CD4-positive, alpha-beta memory T cell (primary cell): ENCODE measurements around the gene CSNK2A1. TPM values are rescaled to one million over a fixed set of nuclear protein-coding genes. Genes with fewer than 3 reads are reported as not detected.
"Not testable (repeated sequence)": the region's sequence is repeated elsewhere in the genome, so short reads cannot be mapped to it uniquely, and the experiment has no call there.

Experiments
- CTCF ChIA-PET: fragments of 350-600 bp; sonication (Branson Sonifier 250); formaldehyde crosslinking; loops from one replicate; lab custom pipeline; 2021; ENCODE audit warnings: inconsistent platforms; ENCODE audit not compliant: partially characterized antibody; lab: Charles Lee
- POLR2A ChIA-PET: fragments of 350-600 bp; sonication (Branson Sonifier 250); formaldehyde crosslinking; loops from one replicate; lab custom pipeline; 2021; ENCODE audit not compliant: partially characterized antibody; lab: Charles Lee
- DNase-seq, 5 donors: peaks; one replicate each; pipeline versions ENCODE4 v3.0.0 to v3.0.0-alpha.2; 2020 to 2022; ENCODE audit warnings: mixed read lengths in 1 of 5
- H3K27ac ChIP-seq: one replicate; pipeline ENCODE4 v1.7.0; 2013; ENCODE audit warnings: low read depth, low read length
- H3K27me3 ChIP-seq: 2 replicates; pipeline ENCODE4 v1.7.0; 2013; ENCODE audit warnings: mild to moderate bottlenecking, low read length, moderate library complexity; ENCODE audit not compliant: insufficient read depth
- H3K36me3 ChIP-seq: 2 replicates; pipeline ENCODE4 v1.7.0; 2013; ENCODE audit warnings: mild to moderate bottlenecking, low read length, moderate library complexity; ENCODE audit not compliant: insufficient read depth
- H3K4me1 ChIP-seq: 2 replicates; pipeline ENCODE4 v1.7.0; 2013; ENCODE audit warnings: mild to moderate bottlenecking, low read length, moderate library complexity; ENCODE audit not compliant: insufficient read depth
- H3K4me3 ChIP-seq, 2 donors: one replicate each; pipeline ENCODE4 v1.7.0; 2013; ENCODE audit warnings: low read length in 2 of 2, mild to moderate bottlenecking in 1 of 2
- H3K9me3 ChIP-seq, 2 donors: one replicate each; pipeline ENCODE4 v1.7.0; 2013; ENCODE audit warnings: low read length in 2 of 2, control low read depth in 1 of 2; ENCODE audit not compliant: control insufficient read depth in 1 of 2
- H3K27ac Mint-ChIP-seq, 7 donors: one replicate each; pipeline ENCODE4 v1.8.0; 2020 to 2021; ENCODE audit warnings: mixed read lengths in 7 of 7, mild to moderate bottlenecking in 6 of 7, inconsistent platforms in 3 of 7, moderate library complexity in 3 of 7
- H3K27me3 Mint-ChIP-seq, 2 donors: one replicate each; pipeline ENCODE4 v1.8.0; 2020 to 2021; ENCODE audit warnings: mixed read lengths in 2 of 2
- H3K36me3 Mint-ChIP-seq, 2 donors: one replicate each; pipeline ENCODE4 v1.8.0; 2020 to 2021; ENCODE audit warnings: mixed read lengths in 2 of 2, inconsistent platforms in 1 of 2, mild to moderate bottlenecking in 1 of 2
- H3K4me1 Mint-ChIP-seq, 4 donors: one replicate each; pipeline ENCODE4 v1.8.0; 2020 to 2021; ENCODE audit warnings: mixed read lengths in 4 of 4, mild to moderate bottlenecking in 1 of 4
- H3K4me3 Mint-ChIP-seq, 8 donors: one replicate each; pipeline ENCODE4 v1.8.0; 2020 to 2021; ENCODE audit warnings: mixed read lengths in 8 of 8, mild to moderate bottlenecking in 7 of 8, moderate library complexity in 6 of 8, inconsistent platforms in 3 of 8
- H3K9me3 Mint-ChIP-seq, 8 donors: one replicate each; pipeline ENCODE4 v1.8.0; 2020 to 2021; ENCODE audit warnings: mixed read lengths in 8 of 8, mild to moderate bottlenecking in 5 of 8, inconsistent platforms in 3 of 8, moderate library complexity in 1 of 8
- intact Hi-C: fragments of 100-400 bp; cut with micrococcal nuclease; formaldehyde crosslinking; loops from one replicate; pipeline ENCODE4 v1.15.1; 2023
- polyA plus RNA-seq, 2 donors: library from polyadenylated mRNA; unstranded; fragments of 300-500 nt; fragmentation: Illumina TruSeq; gene quantifications; one replicate each; pipeline ENCODE4 v1.2.3, GENCODE V29; 2021
- total RNA-seq, 2 experiments: library from RNA; stranded (reverse); gene quantifications; one replicate each; pipeline ENCODE4 v1.2.3, GENCODE V29; 2021

The CSNK2A1 gene
- total and polyA plus RNA-seq, 4 experiments from 2014 or later, result 45.2 to 87.8 (median 64.9) TPM

GRCh38 chr20:479487-479886 is 64.1 kb downstream of the CSNK2A1 start:
- ChIA-PET POLR2A (interaction anchor here (1.7 to 1.9 kb wide), 2 partner anchors 72 to 125 kb away, joined by 5 to 7 read pairs; no protein-coding TSS in a partner anchor), CTCF (interaction anchor here (0.8 to 9.9 kb wide), 13 partner anchors 12 to 156 kb away, joined by 3 to 132 read pairs (median 3); no protein-coding TSS in a partner anchor)

GRCh38 chr20:478949-479429 is 64.6 kb downstream of the CSNK2A1 start:
- H3K4me3 Mint-ChIP-seq, result no peak overlapping the region
- no peaks in the 10 kb centered on the region for H3K27me3 Mint-ChIP-seq
- no peaks in the 10 kb centered on the region for H3K9me3 Mint-ChIP-seq
- CTCF ChIA-PET, result interaction anchor here (0.8 to 9.9 kb wide), 19 partner anchors 9 to 155 kb away, joined by 3 to 132 read pairs (median 3); no protein-coding TSS in a partner anchor
- Histone ChIP-seq H3K36me3 (peaks cover 16% of the 10 kb centered on the region), H3K4me1 (peaks cover 21% of the 10 kb centered on the region), H3K27me3 (no peaks in the 10 kb centered on the region), H3K9me3 (no peaks in the 10 kb centered on the region), H3K4me3 (no peak overlapping the region), H3K27ac (no peak overlapping the region)
- POLR2A ChIA-PET, result interaction anchor here (1.4 to 1.9 kb wide), 3 partner anchors 17 to 124 kb away, joined by 5 to 7 read pairs (median 5); partner anchors contain the start of gene TBC1D20
- intact Hi-C loops, result loop anchor here (1.0 to 2.0 kb wide), 5 partner anchors 17 to 125 kb away; partner anchors contain the start of gene TBC1D20
- DNase-seq, result peak; percentile 43 to 72 (median 67)
- H3K36me3 Mint-ChIP-seq, result peaks cover 26 to 36% of the 10 kb centered on the region in 2 donors
- peak overlapping the region in 4 of 7 donors; percentile 18 to 48 (median 28) for H3K27ac Mint-ChIP-seq
- peaks cover 16 to 28% (median 20%) of the 10 kb centered on the region in 4 donors for H3K4me1 Mint-ChIP-seq

More at GRCh38 chr20:479487-479886, 64.1 kb downstream of the CSNK2A1 start:
- Histone ChIP-seq H3K4me3 (no peak overlapping the region), H3K27ac (no peak overlapping the region), H3K27me3 (no peaks in the 10 kb centered on the region), H3K4me1 (peaks cover 21% of the 10 kb centered on the region), H3K36me3 (peaks cover 16% of the 10 kb centered on the region), H3K9me3 (no peaks in the 10 kb centered on the region)
- no peak for DNase-seq
- peaks cover 29 to 41% of the 10 kb centered on the region in 2 donors for H3K36me3 Mint-ChIP-seq
- no peaks in the 10 kb centered on the region for H3K27me3 Mint-ChIP-seq
- no peak overlapping the region for H3K4me3 Mint-ChIP-seq
- H3K9me3 Mint-ChIP-seq, result no peaks in the 10 kb centered on the region
- intact Hi-C loops, result loop anchor here (1.0 to 2.0 kb wide), 5 partner anchors 17 to 125 kb away; partner anchors contain the start of gene TBC1D20
- H3K27ac Mint-ChIP-seq, result peak overlapping the region in 2 of 7 donors; percentile 25 to 48
- peaks cover 16 to 28% (median 20%) of the 10 kb centered on the region in 4 donors for H3K4me1 Mint-ChIP-seq

- Histone ChIP-seq H3K27ac (no peak overlapping the region), H3K4me1 (peaks cover 21% of the 10 kb centered on the region), H3K27me3 (no peaks in the 10 kb centered on the region), H3K4me3 (no peak overlapping the region), H3K9me3 (no peaks in the 10 kb centered on the region), H3K36me3 (peaks cover 14% of the 10 kb centered on the region)
- ChIA-PET POLR2A (interaction anchor here (1.2 to 1.9 kb wide), 4 partner anchors 16 to 124 kb away, joined by 3 to 7 read pairs (median 5); partner anchors contain the start of gene TBC1D20), CTCF (interaction anchor here (0.6 to 9.9 kb wide), 22 partner anchors 9 to 154 kb away, joined by 3 to 132 read pairs (median 4); partner anchors contain the start of gene TBC1D20)
- Mint-ChIP-seq H3K9me3 (no peaks in the 10 kb centered on the region), H3K4me1 (peaks cover 16 to 28% (median 20%) of the 10 kb centered on the region in 4 donors), H3K4me3 (no peak overlapping the region), H3K27ac (no peak overlapping the region), H3K36me3 (peaks cover 20 to 29% of the 10 kb centered on the region in 2 donors), H3K27me3 (no peaks in the 10 kb centered on the region)
- intact Hi-C loops, result loop anchor here (2.0 kb wide), 1 partner anchor 39 kb away; no protein-coding TSS in a partner anchor
- no peak for DNase-seq
These were observed 65.3 kb downstream of the CSNK2A1 start for GRCh38 chr20:478010-478948.

- H3K27ac ChIP-seq, H3K4me3 Mint-ChIP-seq, H3K27me3 Mint-ChIP-seq, H3K27ac Mint-ChIP-seq, H3K9me3 Mint-ChIP-seq, H3K36me3 ChIP-seq, intact Hi-C loops, H3K4me3 ChIP-seq, H3K9me3 ChIP-seq, H3K27me3 ChIP-seq, DNase-seq: not testable (repeated sequence)
- peaks cover 14% of the 10 kb centered on the region for H3K4me1 ChIP-seq
- POLR2A ChIA-PET, result interaction anchor here (1.0 kb wide), 1 partner anchor 11 kb away, joined by 3 read pairs; no protein-coding TSS in a partner anchor
- Mint-ChIP-seq H3K4me1 (peaks cover 13 to 23% (median 17%) of the 10 kb centered on the region in 4 donors), H3K36me3 (peaks cover 14 to 15% of the 10 kb centered on the region in 2 donors)
- CTCF ChIA-PET, result interaction anchor here (1.2 to 9.9 kb wide), 8 partner anchors 10 to 146 kb away, joined by 5 to 132 read pairs (median 7); partner anchors contain the start of gene TBC1D20
These were observed 66.9 kb downstream of the CSNK2A1 start for GRCh38 chr20:476561-477249.

GRCh38 chr20:475463-476357 is 67.9 kb downstream of the CSNK2A1 start:
- no peak overlapping the region for H3K4me3 Mint-ChIP-seq
- CTCF ChIA-PET, result interaction anchor here (1.2 to 9.9 kb wide), 8 partner anchors 9 to 145 kb away, joined by 5 to 132 read pairs (median 7); partner anchors contain the start of gene TBC1D20
- DNase-seq, result no peak
- H3K4me1 Mint-ChIP-seq, result peaks cover 5 to 14% (median 8%) of the 10 kb centered on the region in 4 donors
- POLR2A ChIA-PET, result interaction anchor here (1.0 kb wide), 1 partner anchor 10 kb away, joined by 3 read pairs; no protein-coding TSS in a partner anchor
- no peaks in the 10 kb centered on the region for H3K27me3 ChIP-seq
- no peak overlapping the region for H3K4me3 ChIP-seq
- intact Hi-C loops, result no loop called here
- H3K36me3 Mint-ChIP-seq, result peaks cover 14% of the 10 kb centered on the region in 2 donors
- peaks cover 0 to 7% (median under 1%) of the 10 kb centered on the region in 8 donors for H3K9me3 Mint-ChIP-seq
- no peak overlapping the region for H3K27ac ChIP-seq
- peaks cover 5% of the 10 kb centered on the region for H3K4me1 ChIP-seq
- peak overlapping the region in 2 of 7 donors; percentile 9 to 42 for H3K27ac Mint-ChIP-seq
- no peaks in the 10 kb centered on the region for H3K36me3 ChIP-seq
- no peaks in the 10 kb centered on the region for H3K27me3 Mint-ChIP-seq
- peaks cover 0 to under 1% of the 10 kb centered on the region in 2 donors for H3K9me3 ChIP-seq
